ENCODE measurements around the gene DPYD.

DNA sequence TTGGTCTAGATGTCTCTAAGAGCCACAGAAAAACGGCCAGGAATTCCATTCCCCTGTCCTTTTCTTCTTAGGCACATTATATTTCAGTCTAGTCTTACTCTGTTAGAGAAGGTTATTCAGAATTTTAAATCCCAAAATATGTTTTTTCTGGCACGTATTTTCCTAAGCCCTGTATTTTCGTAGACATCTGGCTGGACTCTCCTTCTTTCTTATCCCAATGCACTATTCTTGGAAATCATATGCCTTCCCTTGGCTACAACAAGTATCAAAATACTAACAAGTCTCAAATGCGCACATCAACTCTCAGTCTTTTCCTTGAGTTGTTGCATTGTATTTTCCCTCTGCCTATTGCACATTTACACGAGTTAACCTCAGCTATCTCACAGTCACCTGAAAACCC is 96.2 kb downstream of the DPYD start:
- TF ChIP-seq, protein P1, sequence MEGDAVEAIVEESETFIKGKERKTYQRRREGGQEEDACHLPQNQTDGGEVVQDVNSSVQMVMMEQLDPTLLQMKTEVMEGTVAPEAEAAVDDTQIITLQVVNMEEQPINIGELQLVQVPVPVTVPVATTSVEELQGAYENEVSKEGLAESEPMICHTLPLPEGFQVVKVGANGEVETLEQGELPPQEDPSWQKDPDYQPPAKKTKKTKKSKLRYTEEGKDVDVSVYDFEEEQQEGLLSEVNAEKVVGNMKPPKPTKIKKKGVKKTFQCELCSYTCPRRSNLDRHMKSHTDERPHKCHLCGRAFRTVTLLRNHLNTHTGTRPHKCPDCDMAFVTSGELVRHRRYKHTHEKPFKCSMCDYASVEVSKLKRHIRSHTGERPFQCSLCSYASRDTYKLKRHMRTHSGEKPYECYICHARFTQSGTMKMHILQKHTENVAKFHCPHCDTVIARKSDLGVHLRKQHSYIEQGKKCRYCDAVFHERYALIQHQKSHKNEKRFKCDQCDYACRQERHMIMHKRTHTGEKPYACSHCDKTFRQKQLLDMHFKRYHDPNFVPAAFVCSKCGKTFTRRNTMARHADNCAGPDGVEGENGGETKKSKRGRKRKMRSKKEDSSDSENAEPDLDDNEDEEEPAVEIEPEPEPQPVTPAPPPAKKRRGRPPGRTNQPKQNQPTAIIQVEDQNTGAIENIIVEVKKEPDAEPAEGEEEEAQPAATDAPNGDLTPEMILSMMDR (IDR thresholded peaks at IDR 0.05) = no peak
- TF ChIP-seq POLR2A (IDR thresholded peaks at IDR 0.05) = no peak

All from uterus (tissue), 2 donors.